WTC11 (cell line): ENCODE results near the gene PNMT. TPM values are rescaled to one million over a fixed set of nuclear protein-coding genes. Genes with fewer than 3 reads are reported as not detected.

ENCODE experiments used
- ATAC-seq: fragments of 200-7000 bp; cut with Tn5 transposase; 2 replicates; pipeline ENCODE4 v1.10.0; 2021; ENCODE audit warnings: mild to moderate bottlenecking, moderate library complexity
- CTCF ChIA-PET: fragments of 300-600 bp; sonication (Branson Sonifier 250); formaldehyde crosslinking; loops from one replicate; lab custom pipeline; 2021; ENCODE audit warnings: antibody characterized with exemption; lab: Charles Lee
- POLR2A ChIA-PET: fragments of 350-600 bp; sonication (Branson Sonifier 250); formaldehyde crosslinking; loops from one replicate; lab custom pipeline; 2021; ENCODE audit warnings: antibody characterized with exemption; lab: Charles Lee
- DNase-seq: peaks from one replicate; pipeline ENCODE4 v3.0.0; 2021; ENCODE audit warnings: low spot score
- H3K27ac Mint-ChIP-seq: 2 replicates; pipeline ENCODE4 v1.8.0; 2021; ENCODE audit warnings: mixed read lengths
- H3K27me3 Mint-ChIP-seq: 2 replicates; pipeline ENCODE4 v1.8.0; 2021; ENCODE audit warnings: low read depth, mild to moderate bottlenecking, moderate library complexity, mixed read lengths
- H3K36me3 Mint-ChIP-seq: 2 replicates; pipeline ENCODE4 v1.8.0; 2021; ENCODE audit warnings: mixed read lengths
- H3K4me1 Mint-ChIP-seq: 2 replicates; pipeline ENCODE4 v1.8.0; 2022; ENCODE audit warnings: mixed read lengths
- H3K4me3 Mint-ChIP-seq: 2 replicates; pipeline ENCODE4 v1.8.0; 2021; ENCODE audit warnings: mild to moderate bottlenecking, moderate library complexity, mixed read lengths
- H3K9me3 Mint-ChIP-seq: 2 replicates; pipeline ENCODE4 v1.8.0; 2021; ENCODE audit warnings: mixed read lengths
- HMGA2 ChIP-seq: fragments of 250-450 bp; sonication (Bioruptor Pico); IDR thresholded peaks from 2 replicates; pipeline ENCODE4 v1.4.0; 2021; ENCODE audit warnings: mild to moderate bottlenecking, moderate library complexity
- NFYB ChIP-seq: sonication (generic); formaldehyde crosslinking; conservative IDR thresholded peaks from 2 replicates; pipeline ENCODE4 v1.8.0; 2022; ENCODE audit warnings: low read depth, missing genetic modification reagents
- PRRX2 ChIP-seq: fragments of 250-450 bp; sonication (Bioruptor Pico); IDR thresholded peaks from 2 replicates; pipeline ENCODE4 v1.8.0; 2021; ENCODE audit warnings: mild to moderate bottlenecking
- SMAD3 ChIP-seq: sonication (generic); formaldehyde crosslinking; IDR thresholded peaks from 2 replicates; pipeline ENCODE4 v1.8.0; 2022; ENCODE audit warnings: missing genetic modification reagents, mild to moderate bottlenecking, borderline replicate concordance
- ZNF396 ChIP-seq: fragments of 250-450 bp; sonication (Bioruptor Pico); IDR thresholded peaks from 2 replicates; pipeline ENCODE4 v1.8.0; 2021; ENCODE audit warnings: mild to moderate bottlenecking, moderate library complexity, borderline replicate concordance
- ZNF671 ChIP-seq: fragments of 250-450 bp; sonication (Bioruptor Pico); IDR thresholded peaks from 2 replicates; pipeline ENCODE4 v1.8.0; 2021; ENCODE audit warnings: mild to moderate bottlenecking
- total RNA-seq: library from RNA; stranded (reverse); gene quantifications from 3 replicates; pipeline ENCODE4 v1.2.3, GENCODE V29; 2021
- TF ChIP-seq, protein P1 (sequence below): fragments of 250-450 bp; sonication (Bioruptor Pico); IDR thresholded peaks from 2 replicates; pipeline ENCODE4 v1.9.0; 2021; ENCODE audit warnings: mild to moderate bottlenecking
- TF ChIP-seq, protein P2 (sequence below): fragments of 200-600 bp; IDR thresholded peaks from 2 replicates; pipeline ENCODE4 v1.8.0; 2022; ENCODE audit warnings: antibody characterized with exemption
- TF ChIP-seq, protein P3 (sequence below): fragments of 250-450 bp; sonication (Bioruptor Pico); IDR thresholded peaks from 2 replicates; pipeline ENCODE4 v2.1.2; 2022; ENCODE audit warnings: mild to moderate bottlenecking, moderate library complexity
- TF ChIP-seq, protein P4 (sequence below): sonication (generic); formaldehyde crosslinking; IDR thresholded peaks from 2 replicates; pipeline ENCODE4 v1.8.0; 2022; ENCODE audit warnings: mild to moderate bottlenecking, missing genetic modification reagents
- TF ChIP-seq, protein P5 (sequence below): sonication (generic); formaldehyde crosslinking; IDR thresholded peaks from 2 replicates; pipeline ENCODE4 v1.8.1; 2023; ENCODE audit warnings: mild to moderate bottlenecking, missing genetic modification reagents, moderate library complexity
- TF ChIP-seq, protein P6 (sequence below): sonication (generic); formaldehyde crosslinking; IDR thresholded peaks from 2 replicates; pipeline ENCODE4 v1.8.1; 2022; ENCODE audit warnings: low read depth, missing genetic modification reagents, borderline replicate concordance
- TF ChIP-seq, protein P7 (sequence below): sonication (generic); formaldehyde crosslinking; IDR thresholded peaks from 2 replicates; pipeline ENCODE4 v1.8.1; 2023; ENCODE audit warnings: mild to moderate bottlenecking, missing genetic modification reagents
- TF ChIP-seq, protein P8 (sequence below): sonication (generic); formaldehyde crosslinking; IDR thresholded peaks from 2 replicates; pipeline ENCODE4 v1.8.1; 2022; ENCODE audit warnings: missing genetic modification reagents, borderline replicate concordance
- TF ChIP-seq, protein P9 (sequence below): sonication (generic); formaldehyde crosslinking; IDR thresholded peaks from 2 replicates; pipeline ENCODE4 v1.8.1; 2022; ENCODE audit warnings: low read depth, mild to moderate bottlenecking, moderate library complexity, missing genetic modification reagents, borderline replicate concordance

The PNMT gene
- total RNA-seq, 1 experiment from 2014 or later = 3.1 TPM

DNA sequence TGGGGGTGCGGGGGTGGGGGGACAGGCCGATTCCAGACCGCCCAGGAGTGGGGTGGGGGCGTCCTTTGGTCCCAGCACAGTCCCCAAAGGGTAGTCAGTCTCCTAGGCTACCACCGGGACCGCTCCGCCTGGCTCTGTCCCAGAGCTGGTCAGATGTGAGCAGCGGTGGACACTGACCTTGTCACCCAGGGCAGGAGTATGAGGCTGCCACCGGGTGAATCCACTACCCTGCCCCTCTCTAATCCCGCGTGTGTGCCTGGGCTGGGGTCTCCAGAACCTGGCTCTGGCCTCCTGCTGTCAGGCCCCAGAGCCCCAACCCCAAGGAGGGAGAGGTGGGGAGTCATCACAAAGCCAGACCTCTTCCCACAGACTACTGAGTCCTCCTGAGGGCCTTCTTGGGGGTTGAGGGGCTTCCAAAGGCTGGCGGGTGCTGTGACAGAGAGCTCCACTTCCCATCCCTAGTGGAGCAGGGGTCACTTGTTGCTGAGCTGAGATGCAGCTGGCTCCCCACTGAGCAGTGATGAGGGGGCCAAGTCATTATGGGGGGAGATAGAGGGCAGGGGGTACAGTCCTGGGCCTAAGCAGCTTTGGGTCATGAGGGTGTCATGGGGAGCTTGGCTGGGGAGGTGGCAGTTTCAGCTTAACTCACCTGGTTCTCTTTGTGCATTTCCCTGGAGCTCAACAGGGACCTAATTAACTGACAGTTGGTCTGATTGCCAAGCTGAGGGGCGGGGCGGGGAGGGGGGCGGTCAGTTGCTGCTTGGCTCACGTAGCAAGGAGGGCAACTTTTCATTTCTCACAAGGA, 40.3 kb upstream of the PNMT start:
- peaks cover 45% of the 10 kb centered on the region for H3K27me3 Mint-ChIP-seq
- TF ChIP-seq PRRX2 (CRISPR knock-in tag) (no peak), NFYB (CRISPR knock-in tag) (no peak), SMAD3 (CRISPR knock-in tag) (no peak), HMGA2 (CRISPR knock-in tag) (no peak), ZNF396 (no peak), ZNF671 (no peak)
- TF ChIP-seq, protein P1, sequence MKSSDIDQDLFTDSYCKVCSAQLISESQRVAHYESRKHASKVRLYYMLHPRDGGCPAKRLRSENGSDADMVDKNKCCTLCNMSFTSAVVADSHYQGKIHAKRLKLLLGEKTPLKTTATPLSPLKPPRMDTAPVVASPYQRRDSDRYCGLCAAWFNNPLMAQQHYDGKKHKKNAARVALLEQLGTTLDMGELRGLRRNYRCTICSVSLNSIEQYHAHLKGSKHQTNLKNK (CRISPR knock-in tag) = no peak
- TF ChIP-seq, protein P2, sequence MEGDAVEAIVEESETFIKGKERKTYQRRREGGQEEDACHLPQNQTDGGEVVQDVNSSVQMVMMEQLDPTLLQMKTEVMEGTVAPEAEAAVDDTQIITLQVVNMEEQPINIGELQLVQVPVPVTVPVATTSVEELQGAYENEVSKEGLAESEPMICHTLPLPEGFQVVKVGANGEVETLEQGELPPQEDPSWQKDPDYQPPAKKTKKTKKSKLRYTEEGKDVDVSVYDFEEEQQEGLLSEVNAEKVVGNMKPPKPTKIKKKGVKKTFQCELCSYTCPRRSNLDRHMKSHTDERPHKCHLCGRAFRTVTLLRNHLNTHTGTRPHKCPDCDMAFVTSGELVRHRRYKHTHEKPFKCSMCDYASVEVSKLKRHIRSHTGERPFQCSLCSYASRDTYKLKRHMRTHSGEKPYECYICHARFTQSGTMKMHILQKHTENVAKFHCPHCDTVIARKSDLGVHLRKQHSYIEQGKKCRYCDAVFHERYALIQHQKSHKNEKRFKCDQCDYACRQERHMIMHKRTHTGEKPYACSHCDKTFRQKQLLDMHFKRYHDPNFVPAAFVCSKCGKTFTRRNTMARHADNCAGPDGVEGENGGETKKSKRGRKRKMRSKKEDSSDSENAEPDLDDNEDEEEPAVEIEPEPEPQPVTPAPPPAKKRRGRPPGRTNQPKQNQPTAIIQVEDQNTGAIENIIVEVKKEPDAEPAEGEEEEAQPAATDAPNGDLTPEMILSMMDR = no peak
- TF ChIP-seq, protein P3, sequence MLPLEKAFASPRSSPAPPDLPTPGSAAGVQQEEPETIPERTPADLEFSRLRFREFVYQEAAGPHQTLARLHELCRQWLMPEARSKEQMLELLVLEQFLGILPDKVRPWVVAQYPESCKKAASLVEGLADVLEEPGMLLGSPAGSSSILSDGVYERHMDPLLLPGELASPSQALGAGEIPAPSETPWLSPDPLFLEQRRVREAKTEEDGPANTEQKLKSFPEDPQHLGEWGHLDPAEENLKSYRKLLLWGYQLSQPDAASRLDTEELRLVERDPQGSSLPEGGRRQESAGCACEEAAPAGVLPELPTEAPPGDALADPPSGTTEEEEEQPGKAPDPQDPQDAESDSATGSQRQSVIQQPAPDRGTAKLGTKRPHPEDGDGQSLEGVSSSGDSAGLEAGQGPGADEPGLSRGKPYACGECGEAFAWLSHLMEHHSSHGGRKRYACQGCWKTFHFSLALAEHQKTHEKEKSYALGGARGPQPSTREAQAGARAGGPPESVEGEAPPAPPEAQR = no peak
- TF ChIP-seq, protein P4, sequence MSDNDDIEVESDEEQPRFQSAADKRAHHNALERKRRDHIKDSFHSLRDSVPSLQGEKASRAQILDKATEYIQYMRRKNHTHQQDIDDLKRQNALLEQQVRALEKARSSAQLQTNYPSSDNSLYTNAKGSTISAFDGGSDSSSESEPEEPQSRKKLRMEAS (CRISPR knock-in tag) = no peak
- TF ChIP-seq, protein P5, sequence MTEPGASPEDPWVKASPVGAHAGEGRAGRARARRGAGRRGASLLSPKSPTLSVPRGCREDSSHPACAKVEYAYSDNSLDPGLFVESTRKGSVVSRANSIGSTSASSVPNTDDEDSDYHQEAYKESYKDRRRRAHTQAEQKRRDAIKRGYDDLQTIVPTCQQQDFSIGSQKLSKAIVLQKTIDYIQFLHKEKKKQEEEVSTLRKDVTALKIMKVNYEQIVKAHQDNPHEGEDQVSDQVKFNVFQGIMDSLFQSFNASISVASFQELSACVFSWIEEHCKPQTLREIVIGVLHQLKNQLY (CRISPR knock-in tag) = no peak
- TF ChIP-seq, protein P6, sequence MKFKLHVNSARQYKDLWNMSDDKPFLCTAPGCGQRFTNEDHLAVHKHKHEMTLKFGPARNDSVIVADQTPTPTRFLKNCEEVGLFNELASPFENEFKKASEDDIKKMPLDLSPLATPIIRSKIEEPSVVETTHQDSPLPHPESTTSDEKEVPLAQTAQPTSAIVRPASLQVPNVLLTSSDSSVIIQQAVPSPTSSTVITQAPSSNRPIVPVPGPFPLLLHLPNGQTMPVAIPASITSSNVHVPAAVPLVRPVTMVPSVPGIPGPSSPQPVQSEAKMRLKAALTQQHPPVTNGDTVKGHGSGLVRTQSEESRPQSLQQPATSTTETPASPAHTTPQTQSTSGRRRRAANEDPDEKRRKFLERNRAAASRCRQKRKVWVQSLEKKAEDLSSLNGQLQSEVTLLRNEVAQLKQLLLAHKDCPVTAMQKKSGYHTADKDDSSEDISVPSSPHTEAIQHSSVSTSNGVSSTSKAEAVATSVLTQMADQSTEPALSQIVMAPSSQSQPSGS (CRISPR knock-in tag) = no peak
- TF ChIP-seq, protein P7, sequence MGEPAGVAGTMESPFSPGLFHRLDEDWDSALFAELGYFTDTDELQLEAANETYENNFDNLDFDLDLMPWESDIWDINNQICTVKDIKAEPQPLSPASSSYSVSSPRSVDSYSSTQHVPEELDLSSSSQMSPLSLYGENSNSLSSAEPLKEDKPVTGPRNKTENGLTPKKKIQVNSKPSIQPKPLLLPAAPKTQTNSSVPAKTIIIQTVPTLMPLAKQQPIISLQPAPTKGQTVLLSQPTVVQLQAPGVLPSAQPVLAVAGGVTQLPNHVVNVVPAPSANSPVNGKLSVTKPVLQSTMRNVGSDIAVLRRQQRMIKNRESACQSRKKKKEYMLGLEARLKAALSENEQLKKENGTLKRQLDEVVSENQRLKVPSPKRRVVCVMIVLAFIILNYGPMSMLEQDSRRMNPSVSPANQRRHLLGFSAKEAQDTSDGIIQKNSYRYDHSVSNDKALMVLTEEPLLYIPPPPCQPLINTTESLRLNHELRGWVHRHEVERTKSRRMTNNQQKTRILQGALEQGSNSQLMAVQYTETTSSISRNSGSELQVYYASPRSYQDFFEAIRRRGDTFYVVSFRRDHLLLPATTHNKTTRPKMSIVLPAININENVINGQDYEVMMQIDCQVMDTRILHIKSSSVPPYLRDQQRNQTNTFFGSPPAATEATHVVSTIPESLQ (CRISPR knock-in tag) = no peak
- TF ChIP-seq, protein P8, sequence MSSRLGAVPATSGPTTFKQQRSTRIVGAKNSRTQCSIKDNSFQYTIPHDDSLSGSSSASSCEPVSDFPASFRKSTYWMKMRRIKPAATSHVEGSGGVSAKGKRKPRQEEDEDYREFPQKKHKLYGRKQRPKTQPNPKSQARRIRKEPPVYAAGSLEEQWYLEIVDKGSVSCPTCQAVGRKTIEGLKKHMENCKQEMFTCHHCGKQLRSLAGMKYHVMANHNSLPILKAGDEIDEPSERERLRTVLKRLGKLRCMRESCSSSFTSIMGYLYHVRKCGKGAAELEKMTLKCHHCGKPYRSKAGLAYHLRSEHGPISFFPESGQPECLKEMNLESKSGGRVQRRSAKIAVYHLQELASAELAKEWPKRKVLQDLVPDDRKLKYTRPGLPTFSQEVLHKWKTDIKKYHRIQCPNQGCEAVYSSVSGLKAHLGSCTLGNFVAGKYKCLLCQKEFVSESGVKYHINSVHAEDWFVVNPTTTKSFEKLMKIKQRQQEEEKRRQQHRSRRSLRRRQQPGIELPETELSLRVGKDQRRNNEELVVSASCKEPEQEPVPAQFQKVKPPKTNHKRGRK = no peak
- TF ChIP-seq, protein P9, sequence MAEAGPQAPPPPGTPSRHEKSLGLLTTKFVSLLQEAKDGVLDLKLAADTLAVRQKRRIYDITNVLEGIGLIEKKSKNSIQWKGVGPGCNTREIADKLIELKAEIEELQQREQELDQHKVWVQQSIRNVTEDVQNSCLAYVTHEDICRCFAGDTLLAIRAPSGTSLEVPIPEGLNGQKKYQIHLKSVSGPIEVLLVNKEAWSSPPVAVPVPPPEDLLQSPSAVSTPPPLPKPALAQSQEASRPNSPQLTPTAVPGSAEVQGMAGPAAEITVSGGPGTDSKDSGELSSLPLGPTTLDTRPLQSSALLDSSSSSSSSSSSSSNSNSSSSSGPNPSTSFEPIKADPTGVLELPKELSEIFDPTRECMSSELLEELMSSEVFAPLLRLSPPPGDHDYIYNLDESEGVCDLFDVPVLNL (CRISPR knock-in tag) = no peak
- ATAC-seq = no peak
- ChIA-PET POLR2A (interaction anchor here (0.6 to 1.4 kb wide), 4 partner anchors 17 to 400 kb away, joined by 3 to 5 read pairs (median 4); partner anchors contain the start of gene ERBB2), CTCF (interaction anchor here (0.6 to 23.6 kb wide), 24 partner anchors 8 to 495 kb away, joined by 3 to 876 read pairs (median 4); partner anchors contain the start of genes CDK12, PGAP3, PNMT and PSMD3)
- H3K27ac Mint-ChIP-seq = no peak overlapping the region
- DNase-seq = no peak
- no peaks in the 10 kb centered on the region for H3K9me3 Mint-ChIP-seq
- H3K36me3 Mint-ChIP-seq = no peaks in the 10 kb centered on the region
- H3K4me1 Mint-ChIP-seq = peaks cover 76% of the 10 kb centered on the region
- H3K4me3 Mint-ChIP-seq = peak overlapping the region; percentile 64
